GM19023 (cell line): ENCODE results near the gene PGAM5.
"Not testable (repeated sequence)": the region's sequence is repeated elsewhere in the genome, so short reads cannot be mapped to it uniquely, and the experiment has no call there.

Source experiments
- ATAC-seq: cut with Tn5 transposase; IDR thresholded peaks from one replicate; pipeline ENCODE4 v1.9.1; 2021; ENCODE audit warnings: mild to moderate bottlenecking, moderate library complexity; ENCODE audit not compliant: unreplicated experiment

Gene PGAM5

DNA sequence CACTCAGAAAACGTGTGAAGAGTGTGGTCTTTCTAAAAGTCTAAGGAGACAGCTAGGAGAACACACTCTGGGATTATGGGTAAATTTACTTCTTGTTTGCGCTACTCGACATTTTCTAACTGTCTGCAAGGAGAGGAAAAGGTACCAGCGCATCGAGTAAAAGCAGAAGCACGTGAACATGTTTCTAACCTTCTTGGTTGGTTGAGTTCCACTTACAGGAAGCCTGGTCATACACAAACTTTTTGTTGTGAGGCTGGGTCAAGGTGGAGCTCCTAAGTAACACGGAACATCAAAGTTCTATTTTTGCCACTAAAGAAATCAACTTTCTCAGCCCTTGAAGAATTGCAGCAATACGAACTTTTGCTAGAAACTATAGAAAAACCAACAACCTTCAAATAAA lies 31.0 kb downstream of the PGAM5 start:
- ATAC-seq: no peak

DNA sequence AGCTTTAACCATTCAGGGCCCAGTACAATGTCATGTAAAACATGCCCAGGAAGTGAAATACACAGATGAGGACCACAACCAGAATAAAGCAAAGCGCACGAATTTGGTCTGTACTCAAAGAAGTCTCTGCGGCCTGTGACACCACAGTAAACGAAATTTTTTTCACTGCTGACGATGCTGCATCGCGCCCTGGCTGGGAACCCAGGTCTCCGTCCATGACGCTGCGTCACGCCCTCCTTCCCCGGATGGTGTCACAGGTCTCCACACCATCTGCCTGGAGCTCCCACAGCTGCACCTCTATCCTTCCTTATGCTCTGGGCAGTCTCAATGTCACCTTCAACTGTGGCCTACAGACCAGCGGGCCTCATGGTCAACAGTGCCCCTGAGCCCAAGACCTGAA lies 33.2 kb downstream of the PGAM5 start:
- no peak for ATAC-seq

DNA sequence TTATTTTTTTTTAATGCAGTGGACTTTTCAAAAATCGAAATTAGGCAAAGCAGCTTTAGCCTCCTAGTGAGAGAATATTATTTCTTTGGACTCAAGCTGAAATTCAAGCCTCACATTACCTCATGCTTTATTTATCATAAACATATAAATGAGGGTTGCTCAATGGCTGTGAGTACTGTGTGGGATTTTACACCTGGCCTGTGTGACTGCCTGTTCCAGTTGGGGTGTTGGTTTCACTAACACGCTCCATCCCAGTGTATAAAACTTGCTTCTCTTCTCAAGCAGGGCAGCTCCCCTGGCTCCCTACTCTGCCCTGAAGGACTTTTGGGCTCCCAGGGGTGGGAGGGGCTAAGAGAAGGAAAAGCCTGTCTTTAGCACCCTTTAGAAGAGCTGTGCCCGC lies 36.0 kb downstream of the PGAM5 start:
- no peak for ATAC-seq

DNA sequence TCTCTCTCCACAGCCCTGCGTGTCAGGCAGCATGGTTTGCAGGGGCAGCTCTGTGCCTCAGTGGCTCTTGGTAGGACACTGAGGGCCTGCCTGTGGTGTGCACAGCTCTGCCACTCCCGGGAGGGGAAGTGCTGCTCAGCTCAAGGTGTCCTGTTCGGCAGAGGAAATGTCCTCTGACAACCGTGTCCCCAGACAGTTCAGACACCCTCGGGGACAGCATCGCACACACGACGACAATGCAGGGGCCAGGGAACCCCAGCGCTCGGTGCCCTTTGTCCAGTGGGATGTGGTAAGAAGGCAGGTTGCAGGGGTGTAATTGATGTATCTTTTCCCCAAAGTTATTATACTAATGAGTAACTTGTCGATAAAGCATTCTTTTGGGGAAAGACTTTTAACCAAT lies 36.8 kb downstream of the PGAM5 start:
- no peak for ATAC-seq

DNA sequence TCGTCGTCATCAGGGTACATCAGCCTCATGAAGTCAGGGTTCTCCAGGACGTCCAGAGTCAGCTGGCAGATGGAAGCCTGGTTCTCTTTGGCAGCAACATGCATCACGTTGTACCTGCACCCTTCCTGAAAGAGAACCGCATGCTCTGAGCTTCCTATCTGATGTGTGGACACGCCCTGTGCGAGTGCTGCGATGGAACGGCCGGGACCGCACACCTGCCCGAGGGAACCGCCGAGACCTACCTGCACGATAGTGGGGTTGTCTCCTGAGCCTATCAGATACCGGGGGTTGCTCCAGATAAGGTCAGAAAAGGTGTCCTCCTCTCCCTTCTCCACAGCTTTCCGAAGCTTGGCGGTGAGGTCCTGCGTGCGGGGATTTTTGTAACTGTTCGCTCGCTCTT lies 37.3 kb downstream of the PGAM5 start:
- ATAC-seq: no peak

DNA sequence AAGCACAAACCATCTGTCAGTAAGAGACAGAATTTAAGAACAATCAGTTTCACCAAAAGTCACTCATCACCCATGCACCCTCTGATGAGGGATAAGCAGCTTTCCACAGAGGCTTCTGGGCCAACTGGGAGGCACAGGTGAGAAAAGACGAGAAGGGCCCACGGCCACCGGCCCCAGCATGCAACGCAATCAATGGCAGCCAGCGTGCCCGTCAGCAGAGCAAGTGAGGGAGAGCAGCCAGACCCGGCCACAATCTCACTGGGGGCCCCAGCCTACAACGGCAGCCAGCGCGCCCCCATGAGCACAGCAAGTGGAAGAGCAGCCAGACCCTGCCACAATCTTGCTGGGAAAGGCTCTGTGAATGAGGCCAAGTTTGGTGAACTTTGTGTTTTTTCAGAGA lies 37.7 kb downstream of the PGAM5 start:
- ATAC-seq: no peak

DNA sequence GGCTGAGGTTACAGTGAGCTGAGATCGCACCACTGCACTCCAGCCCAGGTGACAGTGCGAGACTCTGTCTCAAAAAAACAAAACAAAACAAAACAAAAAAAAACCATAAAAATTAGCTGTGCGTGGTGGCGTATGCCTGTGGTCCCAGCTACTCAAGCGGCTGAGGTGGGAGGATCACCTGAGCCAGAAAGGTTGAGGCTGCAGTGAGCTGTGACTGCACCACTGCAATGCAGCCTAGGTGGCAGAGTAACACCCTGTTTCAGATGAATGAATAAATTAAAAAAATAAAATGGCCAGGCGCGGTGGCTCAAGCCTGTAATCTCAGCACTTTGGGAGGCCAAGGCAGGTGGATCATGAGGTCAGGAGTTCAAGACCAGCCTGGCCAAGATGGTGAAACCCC lies 43.0 kb downstream of the PGAM5 start:
- ATAC-seq: not testable (repeated sequence)

DNA sequence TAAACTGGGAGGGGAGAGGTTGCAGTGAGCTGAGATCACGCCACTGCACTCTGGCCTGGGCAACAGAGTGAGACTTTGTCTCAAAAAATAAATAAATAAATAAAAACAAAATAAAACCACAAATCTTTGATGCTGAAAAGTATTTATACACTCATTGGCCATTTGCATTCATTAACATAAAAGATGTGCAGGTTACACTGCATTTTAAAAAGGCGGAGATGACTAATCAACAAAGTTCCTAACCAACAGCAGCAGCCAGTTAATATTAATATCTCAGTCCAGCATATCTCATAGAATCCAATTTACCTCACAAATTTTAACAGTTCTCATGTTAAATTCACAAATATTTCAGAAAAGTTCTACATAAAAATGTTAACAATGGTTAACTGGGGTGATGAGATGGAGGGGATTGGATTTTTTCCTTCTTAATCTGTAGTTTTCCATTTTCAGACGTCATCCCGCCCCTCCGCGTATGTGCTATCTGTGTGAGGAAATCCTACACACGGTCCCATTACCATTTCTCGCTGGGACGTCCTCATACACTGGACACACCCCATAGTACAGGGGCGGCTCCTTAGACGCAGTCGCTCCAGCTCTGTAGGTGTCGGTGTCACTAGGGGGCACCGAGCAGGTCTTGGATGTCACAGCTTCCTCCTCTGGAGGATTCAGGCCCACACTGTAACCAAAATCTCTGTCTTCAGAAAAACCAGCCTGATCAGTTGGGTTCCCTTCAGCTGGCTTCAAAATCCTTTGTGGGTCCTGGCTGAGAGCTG lies 43.7 kb downstream of the PGAM5 start:
- ATAC-seq: no peak

DNA sequence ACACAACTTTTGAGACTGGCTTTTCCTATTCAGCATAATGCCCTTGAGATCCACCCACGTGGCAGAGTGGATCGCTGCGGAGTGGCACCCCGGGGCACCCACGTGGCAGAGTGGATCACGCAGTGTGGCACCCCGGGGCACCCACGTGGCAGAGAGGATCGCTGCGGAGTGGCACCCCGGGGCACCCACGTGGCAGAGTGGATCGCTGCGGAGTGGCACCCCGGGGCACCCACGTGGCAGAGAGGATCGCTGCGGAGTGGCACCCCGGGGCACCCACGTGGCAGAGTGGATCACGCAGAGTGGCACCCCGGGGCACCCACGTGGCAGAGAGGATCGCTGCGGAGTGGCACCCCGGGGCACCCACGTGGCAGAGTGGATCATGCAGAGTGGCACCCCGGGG lies 48.2 kb downstream of the PGAM5 start:
- ATAC-seq: not testable (repeated sequence)

DNA sequence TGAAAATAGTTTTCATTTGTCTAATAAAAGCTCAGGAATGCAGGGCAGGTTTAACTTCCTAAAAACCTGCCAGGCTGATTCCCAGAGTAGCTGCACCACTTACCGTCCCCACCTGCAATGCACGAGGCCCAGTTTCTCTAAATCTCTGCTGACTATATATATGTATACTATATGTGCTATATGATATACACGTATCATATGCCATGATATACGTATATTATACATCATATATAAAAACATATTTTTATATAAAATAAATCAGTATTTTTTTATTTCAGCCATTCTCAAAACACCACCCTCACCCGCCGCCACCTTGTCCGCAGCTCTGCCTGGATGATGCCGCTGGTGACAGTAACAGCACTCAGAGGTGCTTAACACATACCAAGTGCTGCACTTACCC lies 48.7 kb downstream of the PGAM5 start:
- ATAC-seq: no peak

DNA sequence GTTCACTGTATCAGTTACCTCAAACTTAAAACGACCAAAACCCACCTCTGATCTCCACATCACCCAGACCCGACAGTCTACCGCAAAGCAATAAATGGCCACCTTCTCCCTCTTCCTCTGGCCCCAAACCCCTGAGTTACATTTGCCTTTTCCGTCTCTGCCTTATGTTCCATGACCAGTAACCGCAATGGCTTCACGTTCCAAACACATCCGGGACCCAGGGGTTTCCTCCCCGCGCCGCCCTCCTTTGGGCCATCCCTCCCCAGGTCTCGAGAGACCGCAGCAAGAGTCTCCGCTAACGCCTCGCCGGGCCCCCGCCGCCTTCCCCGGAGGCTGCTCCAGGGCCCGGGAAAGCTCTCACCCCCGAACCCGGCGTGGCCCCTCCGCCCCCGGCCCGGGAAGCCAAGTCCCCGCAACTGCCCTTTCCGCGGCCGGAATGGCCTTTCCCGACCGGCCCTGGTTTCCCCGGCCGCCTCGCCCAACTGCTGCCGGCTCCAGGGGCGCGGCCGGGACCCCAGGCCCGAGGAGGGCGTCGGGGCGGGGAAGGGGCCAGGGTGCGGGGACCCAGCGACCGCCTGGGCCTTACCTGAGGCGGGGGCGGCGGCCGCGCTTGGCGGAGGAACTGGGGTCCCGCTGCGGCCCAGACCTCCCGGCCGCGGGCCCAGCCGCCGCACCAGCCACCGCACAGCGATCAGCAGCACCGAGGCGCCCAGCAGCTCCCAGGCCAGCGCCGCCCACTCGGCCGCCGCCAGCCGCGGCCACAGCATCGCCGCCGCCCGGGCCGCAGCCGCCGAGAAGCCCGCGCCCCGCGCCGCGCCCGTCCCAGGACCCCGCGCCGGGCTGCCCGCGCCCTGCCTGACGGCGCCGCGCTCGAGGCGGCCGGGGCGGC lies 50.6 kb downstream of the PGAM5 start, which contains the start of gene ANKLE2:
ANKLE2 (minus strand) TSS at position 801 of the 889 bp plus-strand sequence; CDS start at position 767, 34 bp downstream.
- ATAC-seq: peak; percentile 33

DNA sequence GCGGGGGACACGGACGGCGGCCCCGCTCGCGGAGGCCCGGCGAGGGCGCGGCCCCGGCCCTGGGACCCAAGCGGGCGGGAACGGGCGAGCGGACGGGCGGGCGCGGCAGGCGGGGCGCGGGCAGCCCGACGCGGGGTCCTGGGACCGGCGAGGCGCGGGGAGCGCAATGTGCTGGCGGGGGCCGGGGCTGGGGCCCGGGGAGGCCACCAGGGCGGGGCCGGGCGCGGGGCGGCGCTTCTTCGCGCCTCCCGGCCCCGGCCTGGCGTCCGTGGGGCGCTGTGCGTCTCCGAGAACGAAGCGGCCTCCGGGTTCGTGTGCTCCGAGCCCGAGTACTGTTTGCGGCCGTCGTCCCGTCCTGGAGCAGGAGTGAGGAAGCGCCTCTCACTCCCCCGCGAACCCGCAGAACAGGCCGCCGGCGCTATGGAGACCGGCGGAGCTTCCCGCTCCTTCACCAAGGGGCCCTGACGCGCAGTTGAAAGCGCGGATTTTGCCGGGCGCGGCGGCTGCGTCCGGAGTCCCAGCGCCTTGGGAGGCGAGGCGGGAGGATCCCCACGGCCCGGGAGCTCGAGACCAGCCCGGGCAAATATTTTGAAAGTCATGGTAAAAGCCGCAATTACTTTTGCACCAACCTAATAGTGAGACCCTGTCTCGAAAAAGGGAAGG lies 51.4 kb downstream of the PGAM5 start:
- ATAC-seq: peak; percentile 65

DNA sequence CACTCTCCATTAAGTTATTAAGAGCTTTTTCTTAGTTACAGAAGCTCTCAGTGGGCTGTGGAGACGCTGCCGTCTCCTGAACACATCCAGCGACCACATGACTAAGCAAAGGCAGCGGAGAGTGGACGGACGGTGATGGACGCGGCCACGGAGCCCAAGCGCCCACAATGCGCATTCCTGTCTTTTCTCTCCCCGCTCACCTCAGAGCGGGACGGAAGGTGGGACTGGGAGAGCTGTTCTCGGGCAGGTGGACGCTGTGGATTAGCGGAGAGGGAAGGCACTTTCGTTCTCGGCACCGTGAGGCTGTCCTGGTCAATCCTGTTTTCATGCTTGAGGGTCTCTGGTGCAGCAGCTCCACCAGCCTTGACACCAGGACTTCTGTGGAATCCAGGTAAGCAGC lies 53.6 kb downstream of the PGAM5 start:
- ATAC-seq: no peak

DNA sequence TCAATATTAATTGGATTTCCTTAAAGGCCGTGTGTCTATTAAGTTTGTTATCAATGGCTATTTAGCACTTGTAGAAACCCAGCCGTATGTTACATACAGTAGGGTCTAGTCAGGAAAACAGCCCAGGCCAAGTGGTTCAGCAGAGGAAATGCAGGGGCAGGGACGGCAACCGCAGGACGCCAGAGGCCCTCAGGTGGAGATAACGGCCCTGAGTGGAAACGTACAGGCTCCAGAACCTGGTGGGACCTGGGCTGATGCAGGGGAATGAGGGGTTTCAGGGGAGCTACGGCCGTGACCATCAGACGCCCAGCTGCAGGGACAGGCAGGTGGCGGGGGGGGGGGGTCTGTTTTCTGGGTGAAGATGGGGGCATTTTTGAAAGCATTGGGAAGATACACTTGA lies 54.7 kb downstream of the PGAM5 start:
- ATAC-seq: no peak

DNA sequence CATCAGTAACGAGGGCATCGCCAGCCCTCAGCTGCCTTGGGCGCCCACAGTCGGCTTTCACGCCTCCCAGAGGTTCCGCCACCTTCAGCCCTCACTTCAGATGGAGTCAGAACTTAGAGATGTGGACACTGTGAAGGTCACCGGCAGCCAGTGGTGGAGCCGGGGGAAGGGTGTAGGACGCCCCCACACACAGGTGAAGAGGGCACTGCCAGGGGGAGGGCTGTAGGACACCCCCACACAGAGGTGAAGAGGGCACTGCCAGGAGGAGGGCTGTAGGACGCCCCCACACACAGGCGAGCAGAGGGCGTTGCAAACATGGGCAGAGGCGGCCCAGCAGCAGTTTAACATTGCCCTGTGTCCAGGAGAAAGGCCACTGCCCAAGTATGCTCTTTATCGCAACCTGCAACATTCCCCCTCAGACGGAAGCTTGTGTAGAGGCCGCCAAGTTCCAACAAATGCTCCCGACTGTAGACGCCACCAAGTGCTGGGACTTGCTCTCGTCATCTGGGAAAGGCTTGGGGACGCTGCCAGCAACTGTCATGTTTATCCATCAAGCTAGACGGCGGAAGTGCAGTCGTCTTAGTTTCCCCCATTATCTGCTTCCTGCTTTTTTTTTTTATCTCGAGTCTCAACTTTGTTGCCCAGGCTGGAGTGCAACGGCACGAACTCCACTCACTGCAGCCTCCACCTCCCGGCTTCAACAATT lies 55.9 kb downstream of the PGAM5 start:
- no peak for ATAC-seq

DNA sequence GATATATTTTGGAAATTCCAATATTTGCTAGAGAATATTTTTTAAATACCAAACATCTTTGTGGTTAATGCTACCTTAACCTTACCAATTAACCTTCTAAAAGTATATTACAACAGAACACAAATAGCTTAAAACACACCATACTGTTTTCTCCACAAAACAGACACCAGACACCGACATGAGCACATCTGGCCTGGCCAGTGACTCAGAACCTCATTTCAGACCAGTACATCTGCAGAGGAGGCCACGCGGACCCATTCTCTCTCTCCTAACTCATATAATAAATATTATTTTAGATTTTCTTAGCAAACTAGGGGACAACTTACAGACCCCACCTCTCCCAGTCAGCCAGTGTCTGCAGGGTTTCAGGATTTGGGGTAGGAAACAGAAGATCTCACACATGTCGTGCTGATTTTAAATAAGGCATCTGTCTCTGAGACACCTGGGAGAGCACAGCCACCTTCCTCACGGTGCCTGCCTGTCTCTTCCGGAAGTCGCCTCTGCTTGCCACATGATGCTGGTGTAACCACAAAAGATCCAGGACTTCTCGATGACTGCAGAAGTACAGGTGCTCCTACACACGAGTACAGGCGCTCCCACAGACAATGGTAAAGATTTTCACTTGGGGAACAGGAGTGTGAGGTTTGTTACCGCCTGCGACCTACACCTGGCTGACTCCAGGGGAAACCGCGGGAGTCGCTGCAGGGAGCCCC lies 60.6 kb downstream of the PGAM5 start:
- ATAC-seq: peak; percentile 51
